HUES48 (cell line): ENCODE measurements around the gene CFD.

Experiments used
- H3K27ac ChIP-seq: one replicate; pipeline ENCODE4 v1.7.0; 2013; ENCODE audit warnings: low read depth, low read length, inconsistent platforms
- H3K27me3 ChIP-seq: 2 replicates; pipeline ENCODE4 v1.6.1; 2013; ENCODE audit warnings: mild to moderate bottlenecking, low read length; ENCODE audit not compliant: control insufficient read depth, insufficient read depth
- H3K36me3 ChIP-seq: 2 replicates; pipeline ENCODE4 v1.6.1; 2013; ENCODE audit warnings: low read length; ENCODE audit not compliant: control insufficient read depth, insufficient read depth
- H3K4me1 ChIP-seq: 2 replicates; pipeline ENCODE4 v1.6.1; 2013; ENCODE audit warnings: mild to moderate bottlenecking, low read length; ENCODE audit not compliant: control insufficient read depth, insufficient read depth
- H3K4me3 ChIP-seq: 2 replicates; pipeline ENCODE4 v1.5.1; 2013; ENCODE audit warnings: mild to moderate bottlenecking, low read depth, low read length
- H3K9ac ChIP-seq: 2 replicates; pipeline ENCODE4 v1.6.1; 2013; ENCODE audit warnings: mild to moderate bottlenecking, low read depth, low read length, moderate library complexity
- H3K9me3 ChIP-seq: 2 replicates; pipeline ENCODE4 v1.6.1; 2013; ENCODE audit warnings: low read length; ENCODE audit not compliant: control insufficient read depth, insufficient read depth

The CFD gene

DNA sequence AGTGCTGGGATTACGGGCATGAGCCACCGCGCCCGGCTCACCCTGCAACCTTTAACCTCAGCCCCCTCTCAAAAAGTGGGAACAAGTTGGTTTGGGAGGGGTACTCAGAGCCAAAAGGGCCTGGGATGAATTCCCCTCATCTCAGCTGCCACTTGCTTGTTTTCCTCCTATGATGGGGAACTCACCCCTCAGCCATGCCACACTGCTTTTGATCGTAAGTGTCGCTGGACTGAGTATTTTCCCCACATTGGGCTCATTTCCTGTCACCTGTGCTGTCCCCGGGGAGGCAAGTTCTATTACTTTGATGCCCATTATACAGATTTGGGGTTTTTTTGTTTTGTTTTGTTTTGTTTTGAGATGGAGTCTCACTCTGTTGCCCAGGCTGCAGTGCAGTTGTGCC is 47.0 kb downstream of the CFD start:
- Histone ChIP-seq H3K36me3 (no peaks in the 10 kb centered on the region), H3K4me3 (no peak overlapping the region), H3K4me1 (no peaks in the 10 kb centered on the region), H3K9ac (no peak overlapping the region), H3K27ac (no peak overlapping the region), H3K9me3 (no peaks in the 10 kb centered on the region), H3K27me3 (no peaks in the 10 kb centered on the region)

DNA sequence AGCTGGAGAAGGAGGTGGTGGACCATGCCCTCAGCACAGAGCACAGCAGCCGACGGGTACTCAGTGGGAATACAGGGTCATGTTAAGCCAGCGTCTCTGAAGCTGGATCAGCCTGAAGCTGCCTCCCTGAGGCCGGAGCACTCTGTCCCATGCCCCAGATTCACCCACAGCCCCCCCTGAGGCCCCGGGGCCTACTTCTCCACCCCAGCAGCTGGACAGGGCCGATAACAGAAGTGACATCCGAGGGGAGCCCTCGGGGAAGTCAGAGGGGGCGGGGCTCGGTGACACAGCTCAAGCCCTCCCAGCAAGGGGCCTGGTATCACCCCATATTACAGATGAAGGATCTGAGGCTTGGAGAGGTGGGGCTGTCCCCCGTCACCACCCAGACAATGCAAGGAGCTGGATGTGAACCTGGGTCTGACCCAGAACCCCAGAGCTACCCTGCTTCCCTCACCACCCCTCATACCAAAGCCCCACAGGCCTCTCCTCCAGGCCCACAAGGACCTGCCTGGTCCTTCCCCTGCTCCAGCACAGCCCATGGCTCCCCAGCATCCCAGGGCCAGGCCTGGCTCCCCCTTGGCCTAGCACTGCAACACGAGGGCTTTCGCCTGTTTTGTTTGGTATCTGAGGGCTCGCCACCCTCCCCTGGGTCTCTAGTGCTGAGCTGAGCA is 47.9 kb downstream of the CFD start:
- H3K4me3 ChIP-seq, result no peak overlapping the region
- H3K27ac ChIP-seq, result no peak overlapping the region
- H3K36me3 ChIP-seq, result no peaks in the 10 kb centered on the region
- H3K9me3 ChIP-seq, result no peaks in the 10 kb centered on the region
- no peaks in the 10 kb centered on the region for H3K27me3 ChIP-seq
- H3K4me1 ChIP-seq, result no peaks in the 10 kb centered on the region
- no peak overlapping the region for H3K9ac ChIP-seq

DNA sequence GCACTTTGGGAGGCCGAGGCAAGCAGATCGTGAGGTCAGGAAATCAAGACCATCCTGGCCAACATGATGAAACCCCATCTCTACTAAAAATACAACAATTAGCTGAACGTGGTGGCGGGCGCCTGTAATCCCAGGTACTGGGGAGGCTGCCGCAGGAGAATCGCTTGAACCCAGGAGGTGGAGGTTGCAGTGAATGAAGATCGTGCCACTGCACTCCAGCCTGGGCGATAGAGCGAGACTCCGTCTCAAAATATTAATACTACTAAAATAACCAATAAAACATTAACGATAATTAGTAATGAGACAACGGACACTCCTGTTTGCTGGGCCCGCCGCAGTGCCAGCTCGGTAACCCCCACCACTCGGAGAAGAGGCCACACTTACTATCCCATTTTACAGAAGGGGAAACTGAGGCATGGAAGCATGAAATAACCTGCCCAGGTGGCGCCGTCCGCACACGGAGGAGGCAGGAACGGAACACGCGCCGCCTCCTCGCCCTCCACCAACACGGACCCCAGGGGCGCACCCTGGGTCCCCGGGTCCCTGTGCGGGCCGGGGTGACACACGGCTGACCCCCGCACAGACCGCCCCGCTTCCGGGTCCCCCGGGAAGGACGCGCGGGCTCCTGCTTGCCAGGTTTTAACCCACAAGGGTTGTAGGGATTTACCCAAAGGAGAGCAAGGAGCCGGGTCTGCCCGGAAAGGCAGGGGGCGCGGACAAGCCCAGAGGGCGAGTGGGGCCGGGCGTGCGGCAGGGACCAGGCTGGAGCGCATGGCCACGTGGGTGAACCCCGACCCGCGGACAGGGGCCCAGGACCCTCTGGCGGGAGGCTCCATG is 52.0 kb downstream of the CFD start:
- Histone ChIP-seq H3K4me3 (no peak overlapping the region), H3K27me3 (peaks cover 9% of the 10 kb centered on the region), H3K9me3 (no peaks in the 10 kb centered on the region), H3K27ac (no peak overlapping the region), H3K9ac (no peak overlapping the region), H3K36me3 (no peaks in the 10 kb centered on the region), H3K4me1 (no peaks in the 10 kb centered on the region)

DNA sequence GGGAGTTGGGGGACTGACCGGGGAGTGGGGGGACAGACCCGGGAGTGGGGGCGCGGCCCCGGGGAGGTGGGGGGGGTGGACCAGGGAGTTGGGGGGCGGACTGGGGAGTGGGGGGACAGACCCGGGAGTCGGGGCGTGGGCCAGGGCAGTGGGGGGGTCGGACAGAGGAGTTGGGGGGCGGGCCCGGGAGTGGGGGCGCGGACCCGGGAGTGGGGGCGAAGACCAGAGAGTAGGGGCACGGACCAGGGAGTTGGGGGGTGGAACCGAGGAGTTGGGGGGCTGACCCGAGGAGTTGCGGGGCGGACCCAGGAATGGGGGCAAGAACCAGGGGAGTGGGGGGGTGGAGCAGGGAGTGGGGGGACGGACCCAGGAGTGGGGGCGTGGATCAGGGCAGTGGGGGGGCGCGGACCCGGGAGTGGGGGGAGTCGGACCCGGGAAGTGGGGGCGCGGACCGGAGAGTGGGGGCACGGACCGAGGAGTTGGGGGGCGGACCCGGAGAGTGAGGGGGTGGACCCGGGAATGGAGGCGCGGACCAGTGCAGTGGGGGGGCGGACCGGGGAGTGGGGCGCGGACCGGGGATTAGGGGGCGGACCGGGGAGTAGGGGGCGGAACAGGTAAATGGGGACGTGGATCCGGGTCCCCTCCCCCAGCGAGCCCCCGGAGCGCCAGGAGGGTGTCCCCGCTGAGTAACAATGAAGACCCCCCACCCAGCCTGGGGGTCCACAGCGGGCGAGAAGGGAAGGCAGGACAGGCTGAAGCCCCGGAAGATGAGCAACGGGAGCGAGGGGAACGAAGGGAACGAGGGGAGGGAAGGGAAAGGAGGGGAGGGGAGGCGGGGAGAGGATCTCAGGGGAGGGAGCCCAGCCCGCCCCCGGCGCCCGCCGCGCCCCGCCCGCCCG is 53.0 kb downstream of the CFD start:
- Histone ChIP-seq H3K4me3 (peak overlapping the region; percentile 72), H3K36me3 (no peaks in the 10 kb centered on the region), H3K27ac (peak overlapping the region; percentile 57), H3K27me3 (peaks cover 18% of the 10 kb centered on the region), H3K9ac (no peak overlapping the region), H3K4me1 (no peaks in the 10 kb centered on the region), H3K9me3 (no peaks in the 10 kb centered on the region)
